Peyer's patch (tissue), 4 donors: ENCODE results near the gene FGD5.

Source experiments
- POLR2A ChIP-seq, 2 donors: fragments of 450-650 bp; IDR thresholded peaks; one replicate each; pipeline ENCODE4 v1.5.1; 2017; ENCODE audit warnings: antibody characterized with exemption in 2 of 2, mild to moderate bottlenecking in 2 of 2, moderate library complexity in 2 of 2
- TF ChIP-seq, protein P1 (sequence below), 6 experiments: fragments of 450-650 bp in 4 of 6; fragments of 200-600 bp in 2 of 6; sonication (generic) in 1 of 6; IDR thresholded peaks; one replicate each; pipeline ENCODE4 v1.5.1; 2017 to 2019; ENCODE audit warnings: antibody characterized with exemption in 6 of 6, mild to moderate bottlenecking in 3 of 6, moderate library complexity in 1 of 6

DNA sequence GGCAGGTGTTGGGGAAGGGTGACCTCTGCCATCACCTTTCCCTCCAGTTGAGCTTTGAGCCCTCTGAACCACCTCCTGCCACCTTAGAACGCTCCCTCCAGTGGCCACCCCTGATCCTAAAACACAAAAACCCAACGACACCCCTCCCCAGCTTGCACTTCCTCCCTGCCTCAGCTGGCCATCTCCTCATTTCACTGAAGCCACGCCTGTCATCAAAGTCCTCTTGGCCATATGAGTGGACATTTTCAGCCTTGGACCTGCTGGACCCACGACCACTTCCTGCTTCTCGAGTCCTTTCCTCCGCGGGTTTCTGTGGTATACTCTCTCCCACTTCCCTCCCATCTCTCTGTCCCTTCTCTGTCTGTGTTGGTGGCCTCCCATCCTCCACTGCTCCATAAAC is 80.2 kb downstream of the FGD5 start:
- TF ChIP-seq, protein P1, sequence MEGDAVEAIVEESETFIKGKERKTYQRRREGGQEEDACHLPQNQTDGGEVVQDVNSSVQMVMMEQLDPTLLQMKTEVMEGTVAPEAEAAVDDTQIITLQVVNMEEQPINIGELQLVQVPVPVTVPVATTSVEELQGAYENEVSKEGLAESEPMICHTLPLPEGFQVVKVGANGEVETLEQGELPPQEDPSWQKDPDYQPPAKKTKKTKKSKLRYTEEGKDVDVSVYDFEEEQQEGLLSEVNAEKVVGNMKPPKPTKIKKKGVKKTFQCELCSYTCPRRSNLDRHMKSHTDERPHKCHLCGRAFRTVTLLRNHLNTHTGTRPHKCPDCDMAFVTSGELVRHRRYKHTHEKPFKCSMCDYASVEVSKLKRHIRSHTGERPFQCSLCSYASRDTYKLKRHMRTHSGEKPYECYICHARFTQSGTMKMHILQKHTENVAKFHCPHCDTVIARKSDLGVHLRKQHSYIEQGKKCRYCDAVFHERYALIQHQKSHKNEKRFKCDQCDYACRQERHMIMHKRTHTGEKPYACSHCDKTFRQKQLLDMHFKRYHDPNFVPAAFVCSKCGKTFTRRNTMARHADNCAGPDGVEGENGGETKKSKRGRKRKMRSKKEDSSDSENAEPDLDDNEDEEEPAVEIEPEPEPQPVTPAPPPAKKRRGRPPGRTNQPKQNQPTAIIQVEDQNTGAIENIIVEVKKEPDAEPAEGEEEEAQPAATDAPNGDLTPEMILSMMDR (IDR thresholded peaks at IDR 0.05): no peak
- no peak for TF ChIP-seq POLR2A (IDR thresholded peaks at IDR 0.05)
